Retinal pigment epithelial cell (primary cell): Measurements from ENCODE around the gene VAPB.

Source experiments
- DNase-seq: peaks from one replicate; pipeline ENCODE4 v3.0.0-alpha.2; 2010; ENCODE audit warnings: low read depth
- H3K4me3 ChIP-seq: 2 replicates; pipeline ENCODE4 v1.5.1; 2011; ENCODE audit warnings: mild to moderate bottlenecking, low read length, control low read depth, moderate library complexity
- TF ChIP-seq, protein P1 (sequence below): conservative IDR thresholded peaks from 2 replicates; pipeline ENCODE4 v1.5.1; 2011; ENCODE audit warnings: low read depth, low read length, control low read depth, inconsistent platforms

Gene VAPB

DNA sequence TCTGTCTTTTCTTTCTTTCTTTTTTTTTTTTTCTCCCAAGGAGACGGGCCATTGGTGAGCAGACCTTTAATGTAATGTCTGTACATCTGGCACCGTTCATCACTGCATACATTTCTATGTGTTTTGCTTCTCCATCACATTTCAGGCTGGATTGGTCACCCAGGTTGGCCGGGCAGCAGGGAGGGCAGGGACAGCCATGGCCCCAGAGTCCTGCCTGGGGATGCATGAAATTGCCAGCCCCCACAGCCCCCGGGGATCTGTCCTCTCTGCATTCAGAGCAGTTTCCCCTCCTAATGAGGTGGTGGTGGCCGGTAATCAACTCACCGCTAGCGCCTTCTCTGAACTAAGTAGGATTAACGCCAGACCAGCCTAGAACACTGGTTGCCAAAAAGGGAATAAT, 75.8 kb downstream of the VAPB start:
- TF ChIP-seq, protein P1, sequence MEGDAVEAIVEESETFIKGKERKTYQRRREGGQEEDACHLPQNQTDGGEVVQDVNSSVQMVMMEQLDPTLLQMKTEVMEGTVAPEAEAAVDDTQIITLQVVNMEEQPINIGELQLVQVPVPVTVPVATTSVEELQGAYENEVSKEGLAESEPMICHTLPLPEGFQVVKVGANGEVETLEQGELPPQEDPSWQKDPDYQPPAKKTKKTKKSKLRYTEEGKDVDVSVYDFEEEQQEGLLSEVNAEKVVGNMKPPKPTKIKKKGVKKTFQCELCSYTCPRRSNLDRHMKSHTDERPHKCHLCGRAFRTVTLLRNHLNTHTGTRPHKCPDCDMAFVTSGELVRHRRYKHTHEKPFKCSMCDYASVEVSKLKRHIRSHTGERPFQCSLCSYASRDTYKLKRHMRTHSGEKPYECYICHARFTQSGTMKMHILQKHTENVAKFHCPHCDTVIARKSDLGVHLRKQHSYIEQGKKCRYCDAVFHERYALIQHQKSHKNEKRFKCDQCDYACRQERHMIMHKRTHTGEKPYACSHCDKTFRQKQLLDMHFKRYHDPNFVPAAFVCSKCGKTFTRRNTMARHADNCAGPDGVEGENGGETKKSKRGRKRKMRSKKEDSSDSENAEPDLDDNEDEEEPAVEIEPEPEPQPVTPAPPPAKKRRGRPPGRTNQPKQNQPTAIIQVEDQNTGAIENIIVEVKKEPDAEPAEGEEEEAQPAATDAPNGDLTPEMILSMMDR, result no peak
- no peak overlapping the region for H3K4me3 ChIP-seq
- DNase-seq, result peak; percentile 12

GRCh38 chr20:58466095-58466708, 77.2 kb downstream of the VAPB start:
- no peak overlapping the region for H3K4me3 ChIP-seq
- DNase-seq, result no peak
- TF ChIP-seq, protein P1, result no peak

DNA sequence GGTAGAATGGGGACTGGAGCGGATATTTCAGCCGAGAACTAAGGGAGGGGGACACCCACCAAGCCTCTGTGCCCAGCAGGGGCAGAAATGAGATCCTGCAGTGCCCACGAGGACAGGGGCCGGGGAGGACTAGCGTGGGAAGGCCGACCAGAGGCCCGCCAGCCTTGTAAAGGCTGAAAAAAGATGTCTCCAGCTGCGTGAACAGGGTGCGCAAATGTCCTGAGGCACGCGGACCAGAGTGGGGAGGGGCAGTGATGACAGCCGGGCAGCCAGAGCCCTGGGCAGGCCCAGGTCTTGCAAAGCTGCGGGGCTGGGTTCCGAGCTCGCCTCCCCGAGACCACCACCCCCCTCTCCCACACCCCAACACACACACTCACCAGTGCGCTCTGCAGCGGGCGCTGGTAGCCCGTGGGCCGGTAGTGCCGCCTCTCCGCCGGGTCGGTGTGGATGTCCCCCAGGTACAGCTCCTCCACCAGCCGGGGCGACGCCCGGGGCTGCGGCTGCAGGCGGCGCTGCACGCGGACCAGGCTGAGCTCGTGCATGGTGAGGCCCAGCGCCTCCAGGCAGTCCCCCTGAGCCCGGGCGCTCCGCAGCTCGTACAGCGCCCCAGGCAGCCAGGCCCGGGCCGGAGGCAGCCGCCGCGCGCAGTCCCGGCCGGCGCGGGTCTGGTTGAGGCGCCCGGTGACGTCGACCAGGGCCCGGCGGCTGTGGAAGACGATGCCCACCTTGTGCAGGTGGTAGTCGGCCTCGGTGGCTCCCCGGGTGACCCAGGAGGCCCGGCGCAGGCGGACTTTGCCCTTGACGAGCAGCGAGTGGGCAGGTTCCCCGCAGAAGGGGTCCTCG, 77.9 kb downstream of the VAPB start:
- no peak for DNase-seq
- H3K4me3 ChIP-seq, result no peak overlapping the region
- TF ChIP-seq, protein P1, result no peak

DNA sequence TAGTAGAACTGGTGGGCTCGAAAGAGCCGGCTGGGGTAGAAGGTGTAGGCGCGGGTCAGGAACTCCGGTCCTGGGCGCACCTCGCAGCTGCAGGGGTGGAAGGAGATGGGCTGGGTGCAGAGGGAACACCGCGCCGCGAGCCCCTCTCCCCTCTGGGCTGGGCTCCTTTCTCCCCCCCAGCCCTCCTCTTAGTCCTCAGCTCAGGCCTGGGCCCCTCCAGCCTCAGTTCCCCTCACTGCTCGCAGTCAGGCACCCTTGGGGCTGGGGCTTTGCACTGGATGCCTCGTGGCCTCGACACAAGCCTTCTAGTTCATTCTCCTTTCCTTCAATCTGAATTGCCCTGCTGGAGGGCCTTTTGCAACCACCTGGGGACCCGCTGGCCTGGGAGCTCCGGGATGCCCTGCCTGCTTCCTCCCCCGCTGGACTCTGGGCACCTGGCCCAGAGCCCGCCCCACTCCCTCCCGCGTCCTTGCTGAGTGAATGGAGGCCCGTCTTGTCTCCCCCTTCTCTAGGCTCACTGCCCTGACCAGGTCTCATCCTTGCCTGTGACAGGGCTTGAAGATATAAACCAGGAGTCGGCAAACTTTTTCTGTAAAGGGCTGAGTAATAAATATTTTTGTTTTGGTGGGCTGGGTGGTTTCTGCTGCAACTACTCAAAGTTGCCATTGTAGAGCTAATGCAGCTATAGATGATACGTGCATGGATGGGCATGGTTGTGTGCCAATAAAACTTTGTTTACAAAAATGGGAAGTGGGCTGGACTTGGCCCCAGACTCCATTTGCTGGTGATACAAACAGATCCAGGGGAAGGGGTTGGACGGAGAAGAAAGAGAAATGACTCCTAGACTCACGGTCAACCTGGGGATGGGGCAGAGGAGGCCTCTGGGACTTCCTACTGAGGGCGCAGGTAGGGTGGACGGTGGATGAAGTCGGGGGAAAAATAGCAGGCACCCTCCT, 78.8 kb downstream of the VAPB start:
- TF ChIP-seq, protein P1, result no peak
- no peak for DNase-seq
- no peak overlapping the region for H3K4me3 ChIP-seq

GRCh38 chr20:58469616-58470015, 80.6 kb downstream of the VAPB start:
- TF ChIP-seq, protein P1, result no peak
- H3K4me3 ChIP-seq, result no peak overlapping the region
- no peak for DNase-seq

- no peak overlapping the region for H3K4me3 ChIP-seq
- no peak for DNase-seq
- TF ChIP-seq, protein P1, result no peak
These were observed 81.5 kb downstream of the VAPB start for GRCh38 chr20:58470336-58471192.
